Caco-2 (cell line): ENCODE results near the gene TRA2A. TPM values are rescaled to one million over a fixed set of nuclear protein-coding genes. Genes with fewer than 3 reads are reported as not detected.
"Not testable (repeated sequence)": the region's sequence is repeated elsewhere in the genome, so short reads cannot be mapped to it uniquely, and the experiment has no call there.

ENCODE experiments used
- BruUV-seq: library from RNA; stranded (reverse); fragments of 400-500 nt; replicated peaks from 2 replicates; lab custom pipeline; 2021; lab: Mats Ljungman, UMichigan
- CTCF ChIA-PET: fragments of 300-600 bp; sonication (Branson Sonifier 250); formaldehyde crosslinking; loops from one replicate; lab custom pipeline; 2022; ENCODE audit warnings: antibody characterized with exemption; lab: Charles Lee
- POLR2A ChIA-PET: fragments of 300-600 bp; sonication (Branson Sonifier 250); formaldehyde crosslinking; loops from one replicate; lab custom pipeline; 2022; ENCODE audit warnings: antibody characterized with exemption; lab: Charles Lee
- DNase-seq, 2 experiments: peaks; one replicate each; pipeline versions ENCODE4 v3.0.0 to v3.0.0-alpha.2; 2020 to 2022
- H3K27me3 ChIP-seq: replicated peaks from 2 replicates; pipeline ENCODE4 v1.6.0; 2011; ENCODE audit warnings: low read length; ENCODE audit not compliant: control insufficient read depth, insufficient read depth
- H3K36me3 ChIP-seq: 2 replicates; pipeline ENCODE4 v1.5.1; 2011; ENCODE audit warnings: low read length; ENCODE audit not compliant: control insufficient read depth, insufficient read depth
- H3K4me1 ChIP-seq: fragments of 250-450 bp; sonication (Bioruptor Pico); 2 replicates; pipeline ENCODE4 v1.5.1; 2020; ENCODE audit warnings: mild to moderate bottlenecking
- H3K4me3 ChIP-seq: 2 replicates; pipeline ENCODE4 v1.5.1; 2011; ENCODE audit warnings: low read depth, mild to moderate bottlenecking, control low read depth, low read length
- H3K9me3 ChIP-seq: fragments of 250-450 bp; sonication (Bioruptor Pico); 2 replicates; pipeline ENCODE4 v1.5.1; 2020; ENCODE audit warnings: mild to moderate bottlenecking, moderate library complexity
- H3K27ac Mint-ChIP-seq: one replicate; pipeline ENCODE4 v1.8.0; 2022; ENCODE audit warnings: mixed read lengths; ENCODE audit not compliant: unreplicated experiment
- H3K27me3 Mint-ChIP-seq: one replicate; pipeline ENCODE4 v1.8.0; 2022; ENCODE audit warnings: mixed read lengths; ENCODE audit not compliant: insufficient read depth, unreplicated experiment
- H3K36me3 Mint-ChIP-seq: one replicate; pipeline ENCODE4 v1.8.0; 2022; ENCODE audit warnings: mild to moderate bottlenecking, mixed read lengths; ENCODE audit not compliant: insufficient read depth, unreplicated experiment
- H3K4me1 Mint-ChIP-seq: one replicate; pipeline ENCODE4 v1.8.0; 2022; ENCODE audit warnings: low read depth, mixed read lengths; ENCODE audit not compliant: unreplicated experiment
- H3K4me3 Mint-ChIP-seq: one replicate; pipeline ENCODE4 v1.8.0; 2022; ENCODE audit warnings: mild to moderate bottlenecking, moderate library complexity, mixed read lengths; ENCODE audit not compliant: unreplicated experiment
- H3K9me3 Mint-ChIP-seq: one replicate; pipeline ENCODE4 v1.8.0; 2022; ENCODE audit warnings: mixed read lengths; ENCODE audit not compliant: unreplicated experiment
- intact Hi-C: fragments of 100-400 bp; cut with micrococcal nuclease; formaldehyde crosslinking; loops from one replicate; pipeline ENCODE4 v1.10.0; 2022; ENCODE audit not compliant: unreplicated experiment
- total RNA-seq: library from RNA; stranded (reverse); gene quantifications from 2 replicates; pipeline ENCODE4 v1.2.3, GENCODE V29; 2022
- TF ChIP-seq, protein P1 (sequence below), 2 experiments: fragments of 200-600 bp in 1 of 2; IDR thresholded peaks; 1 replicate in 1 of 2; 2 replicates in 1 of 2; pipeline versions ENCODE4 v1.5.1 to v1.8.0; 2011 to 2022; ENCODE audit warnings: antibody characterized with exemption in 1 of 2, control low read depth in 1 of 2, inconsistent platforms in 1 of 2, low read depth in 1 of 2, low read length in 1 of 2, mild to moderate bottlenecking in 1 of 2, moderate library complexity in 1 of 2; ENCODE audit not compliant: insufficient read depth in 1 of 2, severe bottlenecking in 1 of 2, unreplicated experiment in 1 of 2

Gene TRA2A
- total RNA-seq, 1 experiment from 2014 or later, result 123 TPM

DNA sequence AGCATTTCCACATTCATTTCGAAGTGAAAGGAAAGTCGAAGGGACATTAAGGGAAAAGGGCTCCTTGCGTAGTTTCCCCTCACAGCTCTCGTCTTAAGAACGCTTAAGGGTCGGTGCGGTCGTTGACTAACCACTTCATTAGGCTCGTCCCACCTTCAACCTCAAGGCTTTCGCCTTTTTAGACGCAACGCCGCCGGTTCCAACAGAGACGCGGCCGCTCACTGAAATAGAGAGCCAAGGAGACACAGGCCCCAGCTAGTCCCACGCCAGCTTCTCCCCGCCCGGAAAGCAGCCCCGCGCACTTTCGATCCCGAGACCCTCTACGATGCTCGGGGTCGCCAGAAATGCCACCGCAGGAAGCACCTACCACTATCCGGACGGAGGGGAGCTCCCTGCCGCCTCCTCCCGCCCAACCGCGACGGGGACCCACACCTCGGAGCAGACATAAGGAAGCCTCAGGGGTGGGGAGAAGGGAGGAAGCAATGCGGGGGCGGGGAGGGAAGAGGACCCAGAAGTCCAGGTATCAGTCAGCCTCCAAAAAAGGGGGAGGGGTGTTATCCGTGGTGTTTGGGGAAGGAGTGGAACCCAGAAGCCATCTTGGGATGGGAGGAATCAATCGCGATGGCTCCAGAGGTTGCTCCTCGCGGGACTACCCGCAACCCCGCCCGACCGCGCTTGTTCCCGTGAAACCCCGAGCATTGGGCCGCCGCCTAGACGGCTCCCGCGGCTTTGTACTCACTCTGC, 559 bp downstream of the TRA2A start:
- ChIA-PET CTCF (interaction anchor here (0.7 to 0.9 kb wide), 2 partner anchors 13 to 68 kb away, joined by 3 read pairs; no protein-coding TSS in a partner anchor), POLR2A (interaction anchor here (0.6 to 2.2 kb wide), 6 partner anchors 13 to 350 kb away, joined by 3 to 9 read pairs (median 6); partner anchors contain the start of genes CCDC126 and STK31)
- no peaks in the 10 kb centered on the region for H3K27me3 Mint-ChIP-seq
- TF ChIP-seq, protein P1, sequence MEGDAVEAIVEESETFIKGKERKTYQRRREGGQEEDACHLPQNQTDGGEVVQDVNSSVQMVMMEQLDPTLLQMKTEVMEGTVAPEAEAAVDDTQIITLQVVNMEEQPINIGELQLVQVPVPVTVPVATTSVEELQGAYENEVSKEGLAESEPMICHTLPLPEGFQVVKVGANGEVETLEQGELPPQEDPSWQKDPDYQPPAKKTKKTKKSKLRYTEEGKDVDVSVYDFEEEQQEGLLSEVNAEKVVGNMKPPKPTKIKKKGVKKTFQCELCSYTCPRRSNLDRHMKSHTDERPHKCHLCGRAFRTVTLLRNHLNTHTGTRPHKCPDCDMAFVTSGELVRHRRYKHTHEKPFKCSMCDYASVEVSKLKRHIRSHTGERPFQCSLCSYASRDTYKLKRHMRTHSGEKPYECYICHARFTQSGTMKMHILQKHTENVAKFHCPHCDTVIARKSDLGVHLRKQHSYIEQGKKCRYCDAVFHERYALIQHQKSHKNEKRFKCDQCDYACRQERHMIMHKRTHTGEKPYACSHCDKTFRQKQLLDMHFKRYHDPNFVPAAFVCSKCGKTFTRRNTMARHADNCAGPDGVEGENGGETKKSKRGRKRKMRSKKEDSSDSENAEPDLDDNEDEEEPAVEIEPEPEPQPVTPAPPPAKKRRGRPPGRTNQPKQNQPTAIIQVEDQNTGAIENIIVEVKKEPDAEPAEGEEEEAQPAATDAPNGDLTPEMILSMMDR (IDR thresholded peaks at IDR 0.05; ENCODE audit: insufficient read depth in 1 of 2, low read depth in 1 of 2, low read length in 1 of 2, severe bottlenecking in 1 of 2, unreplicated experiment in 1 of 2), result no peak
- H3K4me1 ChIP-seq, result peaks cover 26% of the 10 kb centered on the region
- peaks cover 16% of the 10 kb centered on the region for H3K4me1 Mint-ChIP-seq
- intact Hi-C loops, result loop anchor here (5.0 to 10.0 kb wide), 4 partner anchors 99 to 346 kb away; partner anchors contain the start of gene NUP42
- H3K9me3 ChIP-seq, result no peaks in the 10 kb centered on the region
- H3K4me3 Mint-ChIP-seq, result peak overlapping the region; percentile 91
- DNase-seq, result peak; percentile 70 to 72
- peaks cover 52% of the 10 kb centered on the region for H3K36me3 Mint-ChIP-seq
- H3K27me3 ChIP-seq, result no peaks in the 10 kb centered on the region
- peak overlapping the region; percentile 99 for H3K4me3 ChIP-seq
- no peaks in the 10 kb centered on the region for H3K36me3 ChIP-seq
- no peaks in the 10 kb centered on the region for H3K9me3 Mint-ChIP-seq
- peak overlapping the region; percentile 99 for H3K27ac Mint-ChIP-seq
- BruUV-seq, result TSS peak; percentile 37

DNA sequence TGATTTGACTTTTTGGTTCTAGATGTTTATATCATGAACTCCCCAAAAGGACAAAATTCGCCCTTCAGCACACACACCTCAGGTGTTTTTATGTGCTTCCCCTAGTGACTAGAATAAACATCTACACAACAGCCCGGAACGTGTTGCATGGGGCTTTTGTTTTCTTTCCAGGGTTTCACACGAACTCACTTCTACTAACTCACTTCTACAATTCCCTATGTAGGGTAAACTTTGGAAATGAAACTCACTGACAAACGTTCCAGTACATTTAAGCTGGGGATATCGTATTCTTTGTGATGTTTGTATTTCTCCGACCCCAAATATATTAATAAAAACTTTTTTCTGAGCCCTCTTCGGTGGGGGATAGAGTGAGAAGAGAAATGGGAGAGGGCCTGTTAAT, 1.4 kb downstream of the TRA2A start:
- Histone ChIP-seq H3K9me3 (no peaks in the 10 kb centered on the region), H3K4me3 (peak overlapping the region; percentile 99), H3K4me1 (peaks cover 26% of the 10 kb centered on the region), H3K27me3 (no peaks in the 10 kb centered on the region), H3K36me3 (no peaks in the 10 kb centered on the region)
- Mint-ChIP-seq H3K36me3 (peaks cover 52% of the 10 kb centered on the region), H3K4me3 (peak overlapping the region; percentile 91), H3K4me1 (peaks cover 16% of the 10 kb centered on the region), H3K27me3 (no peaks in the 10 kb centered on the region), H3K9me3 (no peaks in the 10 kb centered on the region), H3K27ac (peak overlapping the region; percentile 99)
- BruUV-seq, result no TSS peak
- TF ChIP-seq, protein P1 (IDR thresholded peaks at IDR 0.05; ENCODE audit: insufficient read depth in 1 of 2, low read depth in 1 of 2, low read length in 1 of 2, severe bottlenecking in 1 of 2, unreplicated experiment in 1 of 2), result no peak
- intact Hi-C loops, result loop anchor here (5.0 to 10.0 kb wide), 4 partner anchors 98 to 346 kb away; partner anchors contain the start of gene NUP42
- DNase-seq, result peak in 1 of 2 experiments; percentile 49
- ChIA-PET CTCF (interaction anchor here (0.7 to 0.9 kb wide), 2 partner anchors 14 to 67 kb away, joined by 3 read pairs; no protein-coding TSS in a partner anchor), POLR2A (interaction anchor here (0.8 to 1.1 kb wide), 3 partner anchors 14 to 257 kb away, joined by 3 to 7 read pairs (median 5); no protein-coding TSS in a partner anchor)

DNA sequence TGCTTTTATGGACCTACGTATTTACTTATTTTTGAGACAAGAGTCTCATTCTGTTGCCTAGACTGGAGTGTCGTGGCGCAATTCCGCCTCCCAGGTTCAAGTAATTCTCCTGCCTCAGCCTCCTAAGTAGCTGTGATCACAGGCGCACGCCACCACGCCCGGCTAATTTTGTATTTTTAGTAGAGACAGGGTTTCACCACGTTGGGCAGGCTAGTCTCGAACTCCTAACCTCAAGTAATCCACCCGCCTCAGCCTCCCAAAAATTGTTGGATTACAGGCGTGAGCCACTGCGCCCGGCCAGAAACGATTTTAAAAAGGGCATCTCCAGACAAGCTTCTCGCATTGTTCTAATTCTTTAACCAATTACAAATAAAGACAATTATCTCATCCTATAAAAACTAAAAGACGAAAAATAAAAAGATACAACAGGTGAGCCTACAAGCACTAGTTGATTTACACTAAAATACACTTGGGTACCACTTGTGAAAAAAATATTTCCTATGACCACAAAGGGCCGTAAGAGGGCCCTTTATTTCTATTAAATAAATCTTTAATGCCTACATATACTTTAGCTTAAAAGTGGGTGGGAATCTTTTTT, 2.4 kb downstream of the TRA2A start:
- no peak overlapping the region for H3K4me3 ChIP-seq
- Mint-ChIP-seq H3K27me3 (no peaks in the 10 kb centered on the region), H3K27ac (peak overlapping the region; percentile 99), H3K36me3 (peaks cover 57% of the 10 kb centered on the region), H3K4me1 (peaks cover 20% of the 10 kb centered on the region), H3K9me3 (no peaks in the 10 kb centered on the region), H3K4me3 (peak overlapping the region; percentile 91)
- peaks cover 26% of the 10 kb centered on the region for H3K4me1 ChIP-seq
- BruUV-seq, result no TSS peak
- no peaks in the 10 kb centered on the region for H3K36me3 ChIP-seq
- POLR2A ChIA-PET, result no interaction called here
- H3K27me3 ChIP-seq, result no peaks in the 10 kb centered on the region
- DNase-seq, result no peak
- H3K9me3 ChIP-seq, result no peaks in the 10 kb centered on the region
- CTCF ChIA-PET, result no interaction called here
- intact Hi-C loops, result no loop called here
- TF ChIP-seq, protein P1 (IDR thresholded peaks at IDR 0.05; ENCODE audit: insufficient read depth in 1 of 2, low read depth in 1 of 2, low read length in 1 of 2, severe bottlenecking in 1 of 2, unreplicated experiment in 1 of 2), result no peak

DNA sequence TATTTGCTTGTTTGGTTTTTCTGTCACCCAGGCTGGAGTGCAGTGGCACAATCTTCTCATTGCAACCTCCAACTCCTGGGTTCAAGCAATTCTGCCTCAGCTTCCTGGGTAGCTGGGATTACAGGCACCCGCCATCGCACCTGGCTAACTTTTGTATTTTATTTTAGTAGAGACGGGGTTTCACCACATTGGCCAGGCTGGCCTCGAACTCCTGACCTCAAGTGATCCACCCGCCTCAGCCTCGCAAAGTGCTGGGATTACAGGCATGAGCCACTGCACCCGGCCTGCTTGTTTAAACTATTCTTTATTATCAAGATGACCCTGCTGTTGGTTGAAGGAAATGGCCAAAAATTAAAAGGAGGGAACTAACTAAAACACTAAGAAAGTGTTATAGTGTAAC, 6.2 kb downstream of the TRA2A start:
- H3K27me3 ChIP-seq, H3K9me3 Mint-ChIP-seq, BruUV-seq, H3K9me3 ChIP-seq, intact Hi-C loops, H3K36me3 ChIP-seq, H3K27ac Mint-ChIP-seq, DNase-seq, H3K4me3 Mint-ChIP-seq, POLR2A ChIA-PET, CTCF ChIA-PET, H3K27me3 Mint-ChIP-seq, H3K4me3 ChIP-seq: not testable (repeated sequence)
- Mint-ChIP-seq H3K36me3 (peaks cover 59% of the 10 kb centered on the region), H3K4me1 (peaks cover 25% of the 10 kb centered on the region)
- H3K4me1 ChIP-seq, result peaks cover 28% of the 10 kb centered on the region
